Posterior vena cava (tissue), 2 donors: Measurements from ENCODE around the gene ZNRF3. TPM values are rescaled to one million over a fixed set of nuclear protein-coding genes. Genes with fewer than 3 reads are reported as not detected.
A peak's percentile ranks its signal among the peaks of the same experiment; 100 is the strongest.
"Not testable (repeated sequence)": the region's sequence is repeated elsewhere in the genome, so short reads cannot be mapped to it uniquely, and the experiment has no call there.

ENCODE experiments used
- DNase-seq: peaks from one replicate; pipeline ENCODE4 v3.0.0-alpha.2; 2020; ENCODE audit warnings: low spot score
- intact Hi-C, 2 donors: fragments of 100-400 bp; cut with DNase I; formaldehyde crosslinking; loops; one replicate each; pipeline versions ENCODE4 v1.14.1 to v1.14.2; 2022 to 2023
- total RNA-seq, 2 donors: library from RNA; stranded (reverse); fragmentation: NEBNext Ultra II Directional; extraction: Animal tissue kit (Norgen Biotek cat#: 25700); gene quantifications; one replicate each; pipeline ENCODE4 v1.2.1, GENCODE V29; 2021
- donor health status: DM: yes; HTN: yes; CAD: no.
- donor health status: DM: yes; HTN: yes; CAD: no.

ZNRF3 gene
- total RNA-seq, 2 donors from 2014 or later = 7.5 to 8.5 TPM

DNA sequence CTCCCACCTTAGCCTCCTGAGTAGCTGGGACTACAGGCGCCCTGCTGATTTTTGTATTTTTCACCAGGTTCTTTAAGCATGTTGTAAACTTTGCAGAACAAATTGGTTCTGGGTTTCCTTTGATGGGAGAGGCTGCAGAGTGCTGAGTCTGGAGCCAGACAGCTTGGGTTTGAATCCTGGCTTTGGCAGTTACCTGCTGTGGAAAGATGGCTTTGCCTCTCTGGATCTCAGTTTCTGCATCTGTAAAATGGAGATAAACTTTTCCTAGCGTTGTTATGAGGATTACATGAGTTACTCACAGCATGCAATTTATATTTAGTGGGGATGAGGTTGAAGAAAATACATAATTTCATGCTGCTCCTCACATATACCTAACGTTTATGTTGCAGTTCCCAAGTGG lies 19.1 kb downstream of the ZNRF3 start:
- intact Hi-C loops = no loop called here
- DNase-seq = peak; percentile 17

- intact Hi-C loops = no loop called here
- DNase-seq = peak; percentile 81
Measured at GRCh38 chr22:28903080-28903479, 19.7 kb downstream of the ZNRF3 start.

DNA sequence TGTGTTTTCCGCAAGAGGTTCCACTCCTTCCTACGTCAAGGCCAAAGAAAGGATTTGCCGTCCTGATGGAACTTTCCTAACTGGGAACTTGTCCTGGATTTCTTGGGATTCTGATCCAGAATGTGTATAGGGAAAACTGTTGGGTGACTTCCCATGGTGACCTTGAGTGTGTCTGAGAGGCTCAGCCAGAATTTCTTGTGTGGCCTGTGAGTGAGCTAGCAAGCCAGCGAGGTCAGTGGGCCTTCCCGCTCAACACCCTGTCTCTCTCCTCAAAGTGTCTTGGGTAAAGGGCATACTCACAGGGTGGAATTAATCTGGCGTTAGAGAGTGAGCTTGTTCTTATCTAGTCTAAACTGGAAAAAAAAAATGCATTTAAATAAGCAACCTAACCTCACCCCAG lies 20.4 kb downstream of the ZNRF3 start:
- intact Hi-C loops = no loop called here
- DNase-seq = peak; percentile 65

GRCh38 chr22:28904211-28904896 lies 21.0 kb downstream of the ZNRF3 start:
- intact Hi-C loops = no loop called here
- DNase-seq = no peak

- no peak for DNase-seq
- intact Hi-C loops = no loop called here
Measured at GRCh38 chr22:28905256-28905832, 22.0 kb downstream of the ZNRF3 start.

GRCh38 chr22:28906312-28906711 lies 22.9 kb downstream of the ZNRF3 start:
- no peak for DNase-seq
- intact Hi-C loops = no loop called here

GRCh38 chr22:28907311-28908008 lies 24.1 kb downstream of the ZNRF3 start:
- intact Hi-C loops = no loop called here
- DNase-seq = peak; percentile 13

- DNase-seq, intact Hi-C loops: not testable (repeated sequence)
Measured at GRCh38 chr22:28908810-28909209, 25.4 kb downstream of the ZNRF3 start.

- intact Hi-C loops = no loop called here
- no peak for DNase-seq
Measured at GRCh38 chr22:28909375-28909774, 26.0 kb downstream of the ZNRF3 start.

GRCh38 chr22:28910569-28911303 lies 27.4 kb downstream of the ZNRF3 start:
- no peak for DNase-seq
- intact Hi-C loops = loop anchor here in 1 of 2 donors (10.0 kb wide), 1 partner anchor 134 kb away; no protein-coding TSS in a partner anchor

DNA sequence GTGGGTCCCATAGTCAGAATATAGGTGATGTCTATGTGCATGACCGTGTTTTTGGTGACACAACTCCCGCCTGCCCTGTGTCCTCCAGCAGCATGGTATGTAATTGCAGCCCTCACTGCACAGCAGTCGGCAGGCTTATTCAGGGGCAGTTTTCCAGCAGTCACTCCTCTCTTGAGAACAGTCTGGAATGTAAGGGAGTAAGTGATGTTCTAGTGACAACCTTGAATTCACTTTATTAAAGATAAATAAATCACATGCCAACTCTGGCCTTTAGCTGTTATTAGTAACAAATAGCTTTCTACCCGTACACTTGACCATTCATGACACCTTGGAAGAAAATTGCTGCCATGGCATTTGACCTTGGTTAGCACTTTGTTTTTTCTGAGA lies 27.9 kb downstream of the ZNRF3 start:
- intact Hi-C loops = loop anchor here in 1 of 2 donors (10.0 kb wide), 1 partner anchor 134 kb away; no protein-coding TSS in a partner anchor
- DNase-seq = peak; percentile 14

GRCh38 chr22:28911777-28912669 lies 28.7 kb downstream of the ZNRF3 start:
- DNase-seq = no peak
- intact Hi-C loops = loop anchor here in 1 of 2 donors (10.0 kb wide), 1 partner anchor 133 kb away; no protein-coding TSS in a partner anchor

- intact Hi-C loops = loop anchor here in 1 of 2 donors (10.0 kb wide), 1 partner anchor 131 kb away; no protein-coding TSS in a partner anchor
Measured at GRCh38 chr22:28914201-28914600, 30.8 kb downstream of the ZNRF3 start.

GRCh38 chr22:28915969-28916368 lies 32.6 kb downstream of the ZNRF3 start:
- intact Hi-C loops = loop anchor here in 1 of 2 donors (10.0 kb wide), 1 partner anchor 129 kb away; no protein-coding TSS in a partner anchor
- no peak for DNase-seq

More at GRCh38 chr22:28914201-28914600, 30.8 kb downstream of the ZNRF3 start:
- DNase-seq = peak; percentile 24

- DNase-seq = no peak
- intact Hi-C loops = loop anchor here in 1 of 2 donors (10.0 kb wide), 1 partner anchor 127 kb away; no protein-coding TSS in a partner anchor
Measured at GRCh38 chr22:28917747-28918549, 34.6 kb downstream of the ZNRF3 start.

- DNase-seq = no peak
Measured at GRCh38 chr22:28918550-28919271, 35.3 kb downstream of the ZNRF3 start.

More at GRCh38 chr22:28918550-28919271, 35.3 kb downstream of the ZNRF3 start:
- intact Hi-C loops = loop anchor here in 1 of 2 donors (10.0 kb wide), 1 partner anchor 126 kb away; no protein-coding TSS in a partner anchor
